GM12801 (cell line): ENCODE measurements around the gene B4GALT6.

Experiments
- CTCF ChIP-seq: IDR thresholded peaks from one replicate; pipeline ENCODE4 v1.5.1; 2011; ENCODE audit warnings: control low read depth; ENCODE audit not compliant: insufficient read length; ENCODE audit errors: extremely low read depth

Gene B4GALT6

DNA sequence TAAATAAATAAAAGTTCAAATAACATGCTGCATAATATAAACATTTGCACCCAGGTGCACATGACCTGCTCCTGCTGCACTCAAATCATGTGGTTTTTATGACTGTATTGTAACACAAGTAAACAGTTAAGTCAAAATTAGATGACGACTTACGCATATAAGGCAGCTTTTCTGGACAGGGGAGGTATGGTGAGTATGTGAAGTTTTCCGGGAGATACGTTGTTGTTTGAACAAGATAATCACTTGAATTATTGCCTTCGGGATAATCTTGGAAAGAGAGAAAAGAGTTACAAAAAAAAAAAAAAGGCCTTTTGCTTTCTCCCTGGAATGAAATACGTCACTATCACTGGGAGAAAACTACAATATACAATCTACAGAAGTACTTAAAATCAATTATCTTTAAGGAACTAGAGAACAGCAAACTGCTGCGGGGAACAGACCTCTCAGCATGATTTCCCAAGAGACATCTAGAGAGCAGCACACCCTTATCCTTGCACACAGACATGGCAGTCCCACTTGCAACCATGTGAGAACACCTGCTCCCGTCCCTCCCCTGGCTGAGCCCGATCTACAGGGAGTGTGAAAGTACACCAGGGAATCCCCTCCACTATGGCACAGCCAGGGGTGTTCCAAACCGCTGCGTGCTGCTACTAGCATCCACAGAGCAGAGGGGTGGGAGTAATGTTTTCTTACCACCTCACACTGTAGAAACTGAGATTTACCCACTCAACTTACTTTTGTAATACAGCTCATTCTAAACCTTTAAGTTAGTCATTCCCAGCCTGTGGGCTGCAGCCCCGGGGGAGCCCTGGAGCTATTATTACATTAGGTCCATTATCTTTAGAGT is 26.3 kb downstream of the B4GALT6 start:
- TF ChIP-seq CTCF: no peak

DNA sequence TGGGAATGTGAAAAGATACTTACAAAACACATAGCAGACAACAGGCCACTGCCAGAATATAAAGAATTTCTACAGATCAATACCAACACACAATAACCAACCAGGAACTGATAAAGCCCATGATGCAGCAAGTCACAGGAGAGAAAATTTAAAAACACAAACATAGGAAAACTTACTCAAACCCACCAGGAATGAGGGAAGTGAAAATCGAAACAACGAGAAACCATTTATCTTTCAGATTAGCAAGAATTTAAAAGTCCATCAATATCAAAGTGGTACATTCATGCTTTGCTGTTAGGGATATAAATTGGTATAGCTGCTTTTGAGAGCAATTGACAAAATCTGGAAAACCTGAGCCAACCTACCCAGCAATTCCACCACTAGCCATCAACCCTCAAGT is 27.6 kb downstream of the B4GALT6 start:
- no peak for TF ChIP-seq CTCF

GRCh38 chr18:31655354-31655753 is 29.0 kb downstream of the B4GALT6 start:
- no peak for TF ChIP-seq CTCF

GRCh38 chr18:31652877-31653276 is 31.5 kb downstream of the B4GALT6 start:
- TF ChIP-seq CTCF: no peak

GRCh38 chr18:31652357-31652756 is 32.0 kb downstream of the B4GALT6 start:
- no peak for TF ChIP-seq CTCF

- no peak for TF ChIP-seq CTCF
These were observed 33.0 kb downstream of the B4GALT6 start for GRCh38 chr18:31651369-31651768.

DNA sequence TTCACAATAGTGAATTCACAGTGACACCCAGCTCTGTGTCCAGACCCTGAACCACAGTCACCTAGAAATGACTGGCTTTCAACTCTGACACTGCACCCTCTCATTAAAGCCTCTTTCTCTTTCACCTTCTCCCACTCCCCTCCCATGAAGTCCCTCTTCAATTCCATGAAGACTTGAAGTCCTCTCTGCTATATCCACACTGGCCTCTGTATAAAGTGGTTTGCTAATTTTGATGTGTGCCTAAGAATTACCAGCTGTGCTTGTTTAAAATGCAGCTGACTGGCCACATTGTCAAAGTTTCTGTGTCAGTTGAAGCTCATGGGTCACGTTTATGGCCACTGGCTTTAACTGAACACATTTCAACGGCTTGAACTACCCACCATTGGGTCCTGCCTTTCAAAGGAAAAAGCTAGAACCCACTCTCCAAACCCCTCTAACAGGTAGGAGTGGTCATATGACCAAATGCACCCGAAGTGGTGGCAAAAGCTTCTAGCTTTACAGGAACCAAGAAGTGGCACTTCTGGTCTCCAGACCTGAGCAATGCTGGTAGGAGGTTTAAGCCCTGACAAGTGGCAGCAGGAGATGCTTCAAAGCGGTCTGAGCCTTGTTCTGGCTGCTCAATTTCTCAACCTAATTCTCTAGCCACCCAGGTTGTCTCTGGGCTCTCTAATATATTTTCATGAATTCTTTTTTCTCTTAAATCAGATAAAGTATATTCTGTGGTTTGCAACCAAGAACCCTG is 34.2 kb downstream of the B4GALT6 start:
- TF ChIP-seq CTCF: no peak
